NCI-H128 (cell line): Measurements from ENCODE around the gene ITPK1.
"Not testable (repeated sequence)": the region's sequence is repeated elsewhere in the genome, so short reads cannot be mapped to it uniquely, and the experiment has no call there.

Experiments used
- DNase-seq: peaks from one replicate; lab custom pipeline; 2025; ENCODE audit not compliant: unreplicated experiment; lab: John Stamatoyannopoulos, UW

The ITPK1 gene

DNA sequence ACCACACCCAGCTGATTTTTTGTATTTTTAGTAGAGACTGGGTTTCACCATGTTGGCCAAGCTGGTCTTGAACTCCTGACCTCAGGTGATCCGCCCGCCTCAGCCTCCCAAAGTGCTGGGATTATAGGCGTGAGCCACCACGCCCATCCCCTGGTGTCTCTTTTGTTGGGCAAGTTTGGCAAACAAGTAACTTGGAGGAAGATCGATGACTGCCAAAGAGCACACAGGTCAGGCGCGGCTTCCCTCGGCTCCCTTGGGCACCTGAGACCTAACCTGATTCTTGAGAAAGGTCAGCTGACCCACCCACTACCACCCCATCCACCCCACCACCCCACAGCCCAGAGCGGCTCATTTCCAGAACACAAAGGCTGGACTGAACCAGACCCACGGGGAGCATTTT is 9.9 kb downstream of the ITPK1 start:
- DNase-seq = not testable (repeated sequence)

DNA sequence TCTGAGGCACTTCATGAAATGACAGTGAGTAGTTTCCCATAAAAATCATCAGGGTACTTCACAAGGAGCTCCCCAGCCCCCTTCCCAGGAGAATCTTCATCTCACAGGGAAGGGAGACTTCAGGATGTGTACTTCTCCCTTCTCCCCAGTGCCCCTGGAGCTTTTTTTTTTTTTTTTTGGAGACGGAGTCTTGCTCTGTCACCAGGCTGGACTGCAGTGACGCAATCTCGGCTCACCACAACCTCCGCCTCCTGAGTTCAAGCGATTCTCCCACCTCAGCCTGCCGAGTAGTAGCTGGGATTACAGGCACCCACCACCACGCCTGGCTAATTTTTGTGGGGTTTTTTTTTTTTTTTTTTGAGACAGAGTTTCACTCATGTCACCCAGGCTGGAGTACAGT is 10.4 kb downstream of the ITPK1 start:
- DNase-seq = no peak

DNA sequence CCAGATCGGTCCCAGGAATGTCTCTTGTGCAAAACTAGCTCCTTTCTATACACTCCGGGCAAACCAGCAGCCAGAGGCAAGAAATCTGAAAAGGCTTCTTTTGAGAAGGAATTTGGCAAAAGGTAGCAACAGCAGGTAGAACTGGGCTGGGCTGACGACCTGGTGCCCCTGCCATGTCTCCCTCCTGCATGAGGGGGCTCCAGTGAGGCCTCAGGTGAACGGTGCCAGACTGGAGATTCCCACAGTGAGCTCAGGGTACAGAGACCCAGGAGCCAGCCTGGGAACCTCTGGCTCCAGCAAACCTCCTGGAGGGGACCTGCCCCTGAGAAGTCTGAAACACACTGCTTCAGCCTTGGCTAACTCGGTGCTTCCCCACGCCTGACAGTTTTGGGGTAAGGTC is 10.8 kb downstream of the ITPK1 start:
- DNase-seq = no peak

DNA sequence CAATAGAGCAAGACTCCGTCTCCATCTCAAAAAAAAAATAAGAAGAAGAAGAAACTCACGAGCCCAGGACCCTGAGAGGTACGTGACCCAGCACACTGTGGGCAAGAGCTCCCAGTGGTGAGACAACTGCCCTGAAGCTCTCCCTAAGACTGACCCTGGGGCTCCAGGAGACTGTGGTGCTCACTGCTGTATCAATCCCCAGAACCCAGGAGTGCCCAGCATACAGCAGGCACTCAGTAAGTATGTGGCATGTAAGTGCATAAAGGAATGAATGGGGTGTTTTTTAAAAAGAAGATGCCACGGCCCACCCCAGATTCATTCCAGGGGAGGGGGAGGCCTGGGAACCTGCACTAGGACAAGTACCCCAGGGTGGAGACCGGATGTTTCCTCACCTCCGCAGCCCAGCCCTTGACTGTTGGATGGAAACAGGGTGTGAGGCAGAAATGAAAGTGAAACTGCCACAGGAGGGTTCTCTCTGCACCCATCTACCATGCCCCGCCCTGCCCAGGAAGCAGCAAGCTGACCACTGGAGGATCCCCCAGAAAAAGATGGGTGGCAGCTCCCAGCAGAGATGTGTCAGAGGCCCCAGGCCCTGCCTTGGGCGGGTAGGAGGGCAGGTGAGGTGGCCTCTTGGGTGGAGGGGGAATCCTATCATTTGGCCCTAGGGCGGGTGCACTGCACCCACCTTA is 12.2 kb downstream of the ITPK1 start:
- DNase-seq = no peak

DNA sequence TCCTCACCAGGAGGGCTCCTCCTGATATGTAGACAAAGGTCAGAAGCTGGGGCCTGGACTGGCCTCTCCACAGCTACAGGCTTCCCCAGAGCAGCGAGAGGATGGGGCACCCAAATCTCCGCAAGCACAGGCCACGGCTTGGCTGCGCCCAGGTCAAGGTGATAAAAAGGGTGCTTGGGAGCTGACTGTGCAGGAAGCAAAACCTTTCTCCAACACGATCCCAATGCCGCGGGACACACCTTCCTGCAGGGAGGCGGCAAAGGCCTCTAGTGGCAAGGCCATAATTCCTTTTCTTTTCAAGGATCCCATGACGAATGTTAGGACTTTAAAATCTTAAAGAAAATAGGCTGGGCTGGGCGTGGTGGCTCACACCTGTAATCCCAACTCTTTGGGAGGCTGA is 13.6 kb downstream of the ITPK1 start:
- DNase-seq = no peak

DNA sequence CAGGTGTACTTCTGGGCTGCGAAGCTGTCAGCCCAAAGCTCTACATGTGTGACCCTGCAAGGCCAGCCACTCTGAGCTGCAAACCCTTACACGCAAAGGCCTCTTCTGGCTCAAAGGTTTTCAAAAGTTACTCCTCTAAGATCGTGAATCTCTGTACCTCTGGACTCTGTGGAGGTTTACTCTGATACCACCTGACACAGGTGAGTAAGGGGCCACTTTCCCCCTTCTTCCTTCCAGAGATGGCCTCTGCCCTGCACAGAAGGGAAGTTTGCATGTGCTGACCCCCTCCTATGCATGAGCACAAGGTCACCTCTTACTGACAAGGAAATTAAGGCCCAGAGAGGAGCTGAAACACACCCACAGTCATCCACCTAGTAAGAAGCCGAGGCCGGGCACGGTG is 14.5 kb downstream of the ITPK1 start:
- DNase-seq = no peak

DNA sequence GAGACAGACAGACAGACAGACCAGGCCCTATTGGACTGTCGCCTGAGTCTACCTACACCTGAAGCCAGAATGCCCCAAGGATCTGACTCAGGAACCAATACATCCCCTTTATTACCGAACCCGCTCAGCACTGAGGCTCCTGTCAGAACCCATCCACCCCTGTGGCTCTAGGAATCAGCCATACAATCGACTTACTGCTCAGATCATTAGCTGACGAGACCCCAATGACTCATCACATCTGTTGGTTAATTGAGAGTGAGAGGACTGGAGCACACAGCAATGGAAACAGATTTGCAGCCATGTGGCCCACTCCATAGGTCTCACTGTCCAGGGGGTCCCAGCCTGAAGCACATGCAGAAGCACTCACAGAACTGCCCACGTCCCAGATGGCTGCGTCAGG is 15.2 kb downstream of the ITPK1 start:
- DNase-seq = no peak

DNA sequence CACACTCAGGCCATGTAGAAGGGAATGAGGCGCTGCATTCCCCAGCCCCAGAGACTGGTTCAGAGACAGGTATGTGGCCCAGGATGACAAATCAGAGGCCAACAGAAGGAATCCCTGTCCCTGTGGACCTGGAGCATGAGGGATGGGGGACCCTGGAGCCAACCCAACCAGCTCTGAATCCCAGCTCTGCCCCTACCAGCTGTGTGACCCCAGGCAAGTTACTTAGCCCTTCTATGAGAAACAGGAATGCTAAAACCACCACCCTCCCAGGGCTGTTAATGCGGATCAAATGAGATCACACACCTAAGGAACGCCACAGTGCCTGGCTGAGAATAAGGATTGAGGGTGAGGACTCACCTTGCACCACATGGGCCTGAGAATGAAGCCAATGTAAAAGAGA is 15.6 kb downstream of the ITPK1 start:
- DNase-seq = no peak

DNA sequence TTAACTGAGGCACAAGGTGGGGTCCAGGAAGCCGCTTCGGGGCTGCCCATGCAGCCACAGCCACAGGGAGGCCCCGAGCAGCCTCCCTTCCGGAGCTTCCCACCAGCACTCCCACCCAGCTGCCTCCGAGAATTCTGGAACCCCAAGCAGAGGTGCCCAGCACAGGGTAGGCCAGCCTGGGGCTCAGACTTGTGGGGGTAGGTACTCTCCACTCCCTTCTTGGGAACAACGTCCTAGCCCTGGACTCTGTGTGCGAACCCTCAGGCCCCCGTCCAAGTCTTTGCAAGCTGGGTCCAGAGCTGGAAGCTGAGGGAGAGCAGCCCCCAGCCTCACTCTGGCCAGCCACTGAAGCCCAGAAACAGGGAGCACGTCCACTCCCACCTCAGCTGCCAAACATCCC is 16.1 kb downstream of the ITPK1 start:
- DNase-seq = no peak

DNA sequence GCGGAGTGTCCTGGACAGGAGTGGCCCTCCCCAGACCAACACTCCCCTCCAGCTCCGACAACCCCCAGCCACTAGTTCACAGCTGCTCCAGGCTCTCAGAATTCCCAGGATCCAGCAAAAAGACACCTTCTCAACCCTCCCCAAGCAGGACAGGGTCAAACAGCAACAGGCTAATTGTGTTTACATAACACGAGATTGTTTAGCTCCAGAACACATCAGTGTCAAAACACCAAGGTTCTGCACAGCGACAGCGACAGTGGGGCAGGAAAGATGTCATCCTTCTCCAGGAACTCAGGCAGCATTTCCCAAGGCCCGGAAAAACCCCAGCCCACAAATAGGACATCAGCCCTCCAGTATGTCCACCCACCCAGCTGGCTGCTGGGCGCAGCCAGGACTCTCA is 16.5 kb downstream of the ITPK1 start:
- DNase-seq = no peak

DNA sequence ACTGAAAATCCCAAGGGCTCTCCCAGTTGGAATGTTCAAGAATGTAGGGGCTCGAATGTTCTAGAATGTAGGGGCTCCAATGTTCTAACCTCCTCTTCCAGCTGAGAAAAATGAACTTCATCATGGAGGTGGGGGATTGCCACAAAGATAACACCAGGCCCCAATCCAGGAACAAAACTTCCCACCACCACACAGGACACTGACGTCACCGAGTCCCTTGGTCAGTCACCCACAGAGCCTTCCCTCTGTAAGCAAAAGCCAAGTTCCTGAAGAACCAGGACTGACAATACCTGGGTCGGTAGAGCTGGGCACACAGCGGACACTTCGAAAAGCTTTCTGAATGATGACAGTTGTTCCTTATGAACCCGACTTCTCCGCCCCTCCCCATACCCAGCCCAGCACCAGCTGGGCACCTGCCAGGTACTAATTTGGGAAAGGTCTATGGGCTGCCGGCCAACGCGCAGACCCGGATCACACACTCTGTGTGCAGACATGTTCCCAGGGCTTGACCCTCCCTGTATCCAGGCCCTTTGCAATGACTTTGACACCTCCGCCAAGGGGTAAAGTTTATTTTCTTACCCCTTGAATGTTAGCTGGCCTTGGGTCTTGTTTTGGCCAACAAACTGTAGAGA is 18.9 kb downstream of the ITPK1 start:
- DNase-seq = no peak

DNA sequence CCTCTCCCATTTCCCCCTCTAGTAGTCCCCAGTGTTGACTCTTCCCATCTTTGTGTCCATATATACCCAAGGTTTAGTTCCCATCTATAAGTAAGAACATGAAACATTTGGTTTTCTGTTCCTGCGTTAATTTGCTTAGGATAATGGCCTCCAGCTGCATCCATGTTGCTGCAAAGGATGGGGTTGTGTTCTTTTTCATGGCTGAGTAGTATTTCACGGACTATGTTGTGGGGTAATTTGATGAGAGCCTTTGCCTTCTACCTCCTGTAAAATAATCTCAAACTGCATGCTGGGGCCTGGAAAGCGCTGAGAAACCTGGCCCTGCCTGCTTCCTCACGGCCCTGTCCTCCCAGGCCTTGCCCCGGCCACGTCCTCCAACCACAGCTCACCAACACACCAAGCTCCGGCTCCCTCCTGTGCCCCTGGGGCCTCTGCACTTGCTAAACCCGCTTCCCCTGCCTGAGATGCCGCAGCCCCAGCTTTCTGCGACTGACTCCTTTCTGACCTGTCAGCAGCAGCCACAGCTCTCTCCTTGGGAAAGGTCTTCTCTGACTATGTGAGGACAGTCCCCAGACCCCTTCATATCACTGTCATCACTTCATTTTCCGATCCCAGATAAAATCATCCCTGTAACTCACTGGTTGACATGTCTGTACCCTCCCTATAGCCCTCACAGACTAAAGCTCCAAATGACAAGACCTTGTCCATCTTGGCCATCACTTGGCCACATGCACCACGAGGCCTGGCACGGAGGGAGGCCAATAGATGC is 19.8 kb downstream of the ITPK1 start:
- no peak for DNase-seq

DNA sequence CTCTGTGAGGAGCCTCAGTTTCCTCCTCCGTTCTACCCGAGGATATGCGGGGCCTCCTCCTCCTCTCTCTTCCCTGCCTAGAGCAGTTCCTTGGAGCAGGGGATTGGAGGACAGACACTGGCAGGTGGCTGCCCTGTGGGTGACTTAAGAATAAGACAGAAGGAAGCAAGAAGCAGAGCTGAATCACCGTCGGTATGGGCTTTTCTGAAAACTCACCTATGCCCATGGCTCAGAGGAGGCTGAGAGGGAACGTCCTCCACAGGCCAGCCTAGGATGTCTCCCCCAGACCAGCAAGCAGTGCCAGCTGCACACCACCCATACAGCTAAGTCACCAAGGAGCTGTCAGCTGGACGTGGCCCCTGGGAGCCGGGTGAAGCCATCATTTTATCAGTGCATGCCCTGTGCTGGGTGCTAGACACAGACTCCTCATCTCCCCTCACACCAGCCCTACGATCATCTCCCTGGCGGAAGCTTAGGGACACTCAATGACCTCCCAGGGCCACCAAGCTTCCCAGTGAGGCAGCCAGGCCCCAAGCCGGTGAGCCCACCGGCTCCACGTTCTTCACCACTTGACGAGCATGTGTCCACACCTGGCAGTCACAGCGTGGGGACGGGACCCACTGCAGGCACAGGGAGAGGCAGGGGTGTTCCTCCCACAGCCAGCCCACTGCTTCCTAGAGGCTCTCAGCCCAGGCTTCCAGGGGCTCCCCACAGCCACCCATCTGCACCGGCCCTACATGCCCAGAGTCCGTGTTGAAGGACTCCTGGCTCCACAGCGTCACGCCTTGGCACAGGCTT is 21.4 kb downstream of the ITPK1 start:
- no peak for DNase-seq

DNA sequence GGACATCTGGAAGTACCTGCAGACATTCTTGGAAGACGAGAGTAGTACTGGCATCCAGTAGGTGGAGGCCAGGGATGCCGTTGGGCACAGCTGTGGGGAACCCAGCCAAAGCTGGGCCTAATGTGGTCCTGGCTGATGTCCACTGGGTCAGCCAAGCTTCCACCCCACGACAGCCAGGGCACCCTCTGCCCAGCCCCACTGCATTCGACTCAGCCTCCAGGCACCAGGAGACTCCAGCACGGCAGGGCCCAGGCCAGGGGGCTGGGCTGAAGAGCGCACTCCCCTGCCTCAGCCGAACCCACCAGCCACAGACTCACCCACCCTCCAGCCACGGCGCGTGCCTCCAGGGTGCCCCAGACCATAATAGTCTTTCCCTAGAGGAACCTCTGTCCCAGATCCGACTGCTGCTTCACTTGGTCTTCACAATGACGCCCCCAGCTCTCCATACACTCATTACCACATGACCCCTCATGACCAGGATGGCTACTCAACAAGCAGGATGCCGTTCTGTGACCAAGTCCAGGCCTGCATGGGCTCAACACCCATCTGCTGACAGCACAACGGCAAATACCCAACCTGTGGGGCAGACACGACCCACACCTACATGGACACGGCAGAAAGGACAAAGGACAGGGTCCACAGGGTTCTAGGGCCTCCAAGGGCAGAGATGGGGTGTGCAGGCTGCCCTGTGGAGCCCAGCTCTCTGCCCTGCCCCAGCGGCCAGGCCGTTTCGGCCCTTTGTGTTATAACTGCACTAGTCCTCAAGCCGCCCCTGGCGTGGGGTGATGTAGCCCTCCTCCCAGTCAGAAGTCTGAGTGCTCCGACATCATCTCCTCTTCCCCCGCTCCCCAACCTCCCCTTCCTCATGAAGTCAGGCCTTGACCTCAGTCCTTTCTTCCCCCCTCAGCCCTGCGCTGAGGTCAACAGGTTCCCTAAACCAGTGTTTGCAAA is 22.8 kb downstream of the ITPK1 start:
- DNase-seq = no peak

DNA sequence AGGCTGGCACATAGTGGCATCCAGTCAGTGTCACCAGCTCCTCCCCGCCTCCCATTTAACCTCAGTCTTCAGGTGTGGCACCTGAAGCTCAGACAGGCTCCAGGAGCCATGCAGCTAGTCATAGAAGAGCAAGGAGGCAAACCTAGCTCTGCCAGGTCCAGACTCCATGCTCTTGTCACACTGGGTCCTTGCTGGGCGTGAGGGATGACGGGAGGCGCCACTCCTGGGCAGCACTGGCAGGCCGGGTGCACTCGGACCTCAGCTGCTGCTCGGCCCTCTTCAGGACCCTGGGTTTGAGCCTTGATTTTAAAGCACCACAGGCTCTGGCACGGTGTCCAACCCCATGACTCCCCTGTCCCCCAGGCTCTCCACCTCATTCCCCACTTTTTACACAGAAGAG is 24.1 kb downstream of the ITPK1 start:
- no peak for DNase-seq

DNA sequence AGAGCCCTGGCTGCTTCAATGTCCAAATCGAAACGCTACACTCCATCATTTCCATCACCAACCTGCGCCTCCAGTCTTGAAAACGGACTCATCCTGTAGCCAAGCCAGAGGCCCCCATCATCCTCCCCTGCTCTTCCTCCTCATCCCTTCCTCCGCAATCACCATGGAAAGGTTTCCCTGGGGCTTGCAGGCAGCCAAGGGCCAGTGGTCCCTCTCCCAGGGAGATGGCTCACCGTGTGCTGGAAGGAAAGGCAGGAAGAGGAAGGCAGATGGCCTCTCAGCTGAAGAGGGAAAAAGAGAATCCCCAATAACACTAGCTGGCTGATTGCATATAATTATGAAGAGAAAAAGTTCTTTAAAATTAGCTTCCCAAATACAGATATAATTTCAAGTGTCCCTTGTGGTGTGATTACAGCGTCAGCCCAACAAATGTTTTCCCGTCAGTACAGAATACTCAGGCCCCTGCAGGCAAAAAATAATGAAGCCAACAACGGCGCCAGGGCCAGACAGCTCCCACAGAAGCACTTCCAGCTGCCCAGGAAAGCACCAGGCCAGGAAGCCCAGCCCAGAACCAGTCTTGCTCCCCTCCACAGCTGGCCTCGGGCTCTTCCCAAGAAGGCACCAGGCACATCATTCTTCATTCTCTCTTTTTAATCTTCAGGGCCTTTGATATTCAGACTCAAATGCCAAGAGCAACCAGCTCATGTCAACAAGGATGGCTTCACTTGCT is 24.7 kb downstream of the ITPK1 start:
- no peak for DNase-seq

DNA sequence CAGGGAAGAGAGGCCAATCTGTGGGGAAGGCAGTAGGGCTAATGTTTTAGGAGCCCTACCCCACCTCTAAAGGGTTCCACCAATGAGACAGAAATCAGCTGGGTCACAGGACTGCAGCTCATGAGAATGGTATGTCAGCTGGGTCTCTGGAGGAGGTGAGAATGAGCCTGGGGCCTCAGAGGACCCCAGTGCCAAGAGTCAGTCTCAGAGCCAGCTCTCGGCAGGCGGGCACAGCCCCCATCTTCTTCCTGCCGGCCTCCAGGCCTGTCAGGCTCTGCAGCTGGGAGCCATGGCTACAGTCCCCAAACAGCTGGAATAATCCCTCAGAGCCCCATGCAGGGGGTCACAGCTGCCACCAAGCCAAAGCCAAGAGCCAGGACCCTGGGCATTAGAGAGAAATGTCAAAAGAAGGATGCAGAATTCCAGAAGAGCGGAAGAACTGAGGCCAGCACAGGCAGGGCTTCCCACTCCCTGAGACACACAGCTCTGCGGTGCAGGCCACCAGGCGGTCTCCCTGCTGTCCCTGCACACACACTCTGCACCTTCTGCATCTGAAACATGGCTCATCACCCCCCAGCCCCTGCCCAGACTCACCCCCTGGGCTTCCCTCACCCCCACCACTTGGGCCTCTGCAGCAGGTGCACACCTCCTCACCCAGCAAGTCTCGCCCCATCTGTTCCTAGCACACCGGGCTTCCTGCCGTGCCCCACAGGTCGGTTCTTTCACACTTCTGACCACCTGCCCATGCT is 26.0 kb downstream of the ITPK1 start:
- no peak for DNase-seq

DNA sequence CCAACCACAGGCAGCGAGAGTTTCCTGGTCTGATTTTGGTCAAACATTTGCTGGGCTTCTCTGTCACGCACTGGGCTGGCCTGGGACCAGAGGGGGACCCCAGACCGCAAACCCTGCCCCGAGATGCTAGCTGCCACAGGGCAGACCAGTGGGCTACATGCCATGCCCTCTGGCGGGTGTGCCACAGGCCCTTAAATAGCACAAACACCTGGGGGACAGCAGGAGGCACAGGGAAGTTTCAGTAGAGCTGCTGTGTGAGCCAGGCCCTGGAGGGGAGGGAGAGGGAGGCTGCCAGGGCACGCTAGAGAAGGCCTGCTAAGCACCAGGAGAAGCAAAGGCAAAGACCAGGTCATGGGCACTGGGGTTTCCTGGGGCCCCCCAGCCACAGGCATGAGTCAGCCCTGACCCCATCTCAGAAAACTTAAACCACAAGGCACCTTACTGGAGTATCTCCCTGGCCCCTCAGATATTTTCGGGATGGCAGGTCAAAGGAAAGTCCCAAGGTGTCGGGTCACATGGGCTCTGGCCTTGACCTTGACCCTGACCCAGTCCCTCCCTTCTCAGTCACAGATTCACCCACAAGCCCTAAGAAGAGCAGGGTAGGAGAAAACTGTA is 29.2 kb downstream of the ITPK1 start:
- DNase-seq = no peak

DNA sequence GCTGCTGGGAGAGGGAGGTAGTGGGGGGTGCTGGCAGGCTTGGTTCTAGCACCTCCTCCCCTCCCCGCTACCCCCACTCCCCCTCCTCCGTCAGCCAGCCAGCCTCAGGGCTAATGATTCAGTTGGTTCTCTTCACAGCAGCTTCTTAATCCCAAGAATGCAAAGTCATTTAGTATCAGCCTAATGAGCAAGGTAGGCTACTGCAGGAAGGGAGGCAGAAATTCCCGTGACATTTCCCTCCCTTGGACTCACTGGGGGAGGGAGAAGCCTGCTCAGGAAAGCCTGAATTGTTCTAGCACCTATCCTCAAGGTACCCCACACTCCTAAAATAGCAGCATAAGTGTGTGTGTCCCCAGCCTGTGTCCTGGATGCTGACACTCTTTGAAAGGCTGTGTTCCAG is 29.8 kb downstream of the ITPK1 start:
- DNase-seq = no peak
